ENCODE results near the gene CCDC47.

DNA sequence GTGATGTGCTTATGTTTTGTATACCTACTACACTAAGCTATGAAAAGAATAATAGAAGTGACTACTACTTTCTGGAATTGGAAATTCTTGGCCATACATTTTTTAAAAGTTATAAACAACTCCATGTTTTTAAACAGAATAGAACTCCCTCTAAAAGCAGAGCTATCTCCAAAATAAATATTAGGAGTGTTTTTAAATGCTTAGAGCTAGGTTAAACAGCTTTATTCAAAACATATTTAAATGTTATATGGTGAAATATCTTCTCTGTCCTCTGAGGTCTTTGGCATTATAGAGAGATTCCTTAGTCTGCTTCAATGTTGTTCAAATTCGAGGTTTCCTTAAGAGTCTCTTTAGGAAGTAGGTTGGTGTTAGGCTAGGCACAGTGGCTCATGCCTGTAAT, 30.9 kb upstream of the CCDC47 start:
- no peak for TF ChIP-seq CTCF (IDR thresholded peaks at IDR 0.05; ENCODE audit: low read depth, low read length)
- TF ChIP-seq EZH2phosphoT487 (IDR thresholded peaks at IDR 0.05; ENCODE audit: low read depth), result no peak
